ENCODE results near the gene EIF3CL. TPM values are rescaled to one million over a fixed set of nuclear protein-coding genes. Genes with fewer than 3 reads are reported as not detected.
"Not testable (repeated sequence)": the region's sequence is repeated elsewhere in the genome, so short reads cannot be mapped to it uniquely, and the experiment has no call there.

EIF3CL gene
- total RNA-seq, 2 donors from 2014 or later = 38.1 to 54.3 TPM

- not testable (repeated sequence) for H3K27ac Mint-ChIP-seq; H3K4me3 ChIP-seq (ENCODE audit: low read length); H3K4me3 Mint-ChIP-seq; H3K9me3 ChIP-seq (ENCODE audit: control insufficient read depth, low read length); H3K27ac ChIP-seq (ENCODE audit: low read depth, low read length); H3K36me3 ChIP-seq (ENCODE audit: control insufficient read depth, insufficient read depth, low read length); H3K4me1 Mint-ChIP-seq; H3K9me3 Mint-ChIP-seq; H3K4me1 ChIP-seq (ENCODE audit: control insufficient read depth, insufficient read depth, low read length); DNase-seq; H3K27me3 Mint-ChIP-seq (ENCODE audit: insufficient read depth); H3K27me3 ChIP-seq (ENCODE audit: control insufficient read depth, insufficient read depth, low read length, poor library complexity, severe bottlenecking); H3K9ac ChIP-seq (ENCODE audit: extremely low read depth, low read length, poor library complexity, severe bottlenecking); H3K36me3 Mint-ChIP-seq (ENCODE audit: low read depth)
- 64% methylated on average over 2 of the region's 6 CpGs; no CpG with 5 or more reads in 1 of the 2 experiments for WGBS, 2 experiments (ENCODE audit: insufficient coverage in 1 of 2, insufficient read length in 1 of 2)
Observed at GRCh38 chr16:28332632-28333031, 71.0 kb downstream of the EIF3CL start.

- not testable (repeated sequence) for H3K36me3 Mint-ChIP-seq (ENCODE audit: low read depth); DNase-seq; H3K4me1 ChIP-seq (ENCODE audit: control insufficient read depth, insufficient read depth, low read length); H3K9me3 Mint-ChIP-seq; H3K9me3 ChIP-seq (ENCODE audit: control insufficient read depth, low read length); H3K27ac Mint-ChIP-seq; H3K9ac ChIP-seq (ENCODE audit: extremely low read depth, low read length, poor library complexity, severe bottlenecking); H3K27ac ChIP-seq (ENCODE audit: low read depth, low read length); H3K27me3 ChIP-seq (ENCODE audit: control insufficient read depth, insufficient read depth, low read length, poor library complexity, severe bottlenecking); H3K36me3 ChIP-seq (ENCODE audit: control insufficient read depth, insufficient read depth, low read length); H3K4me3 Mint-ChIP-seq; H3K27me3 Mint-ChIP-seq (ENCODE audit: insufficient read depth); H3K4me3 ChIP-seq (ENCODE audit: low read length); H3K4me1 Mint-ChIP-seq
- WGBS, 2 experiments (ENCODE audit: insufficient coverage in 1 of 2, insufficient read length in 1 of 2) = 96 to 100% methylated on average over 1 to 2 of the region's 2 CpGs
Observed at GRCh38 chr16:28330981-28331380, 72.7 kb downstream of the EIF3CL start.

- H3K27me3 ChIP-seq (ENCODE audit: control insufficient read depth, insufficient read depth, low read length, poor library complexity, severe bottlenecking); H3K27ac ChIP-seq (ENCODE audit: low read depth, low read length); H3K9me3 ChIP-seq (ENCODE audit: control insufficient read depth, low read length); H3K4me1 ChIP-seq (ENCODE audit: control insufficient read depth, insufficient read depth, low read length); H3K4me3 Mint-ChIP-seq; H3K9me3 Mint-ChIP-seq; H3K9ac ChIP-seq (ENCODE audit: extremely low read depth, low read length, poor library complexity, severe bottlenecking); H3K36me3 Mint-ChIP-seq (ENCODE audit: low read depth); H3K4me1 Mint-ChIP-seq; H3K4me3 ChIP-seq (ENCODE audit: low read length); H3K27ac Mint-ChIP-seq; H3K36me3 ChIP-seq (ENCODE audit: control insufficient read depth, insufficient read depth, low read length); H3K27me3 Mint-ChIP-seq (ENCODE audit: insufficient read depth): not testable (repeated sequence)
- peak; percentile 86 for DNase-seq
- 34 to 80% methylated on average over 1 to 6 of the region's 9 CpGs for WGBS, 2 experiments (ENCODE audit: insufficient coverage in 1 of 2, insufficient read length in 1 of 2)
Observed at GRCh38 chr16:28330232-28330631, 73.4 kb downstream of the EIF3CL start.

Small RNA genes within 50 kb of the gene (microRNA-seq; reads per million reads assigned to microRNA genes)
- not detected for gene MIR6862-1 (ENCODE audit: borderline microRNAs expressed)

Other genes with a start within 250 kb of the EIF3CL start
- gene XPO6, start 191.9 kb downstream of the EIF3CL start, total RNA-seq = 10 to 100 TPM; 84.7 to 92.4 TPM
- 10 to 100 TPM; 55.9 to 62.5 TPM for gene SBK1, start 111.3 kb downstream of the EIF3CL start, total RNA-seq
- gene NPIPB6, start 40.3 kb downstream of the EIF3CL start, total RNA-seq = 1 to 10 TPM; 1.8 to 3.5 TPM
- gene NPIPB7, start 68.5 kb upstream of the EIF3CL start, total RNA-seq = under 1 TPM in 1 of 2 donors, not detected in 1; 0.29 TPM
- gene CLN3, start 88.2 kb upstream of the EIF3CL start, total RNA-seq = 10 to 100 TPM; 29.9 to 30.2 TPM
- not detected for gene APOBR, start 90.8 kb upstream of the EIF3CL start, total RNA-seq
- not detected for gene IL27, start 103.0 kb upstream of the EIF3CL start, total RNA-seq
- not detected for gene NUPR1, start 135.1 kb upstream of the EIF3CL start, total RNA-seq
- 10 to 100 TPM; 16.5 to 18.9 TPM for gene SGF29, start 150.1 kb upstream of the EIF3CL start, total RNA-seq
- gene SULT1A2, start 193.2 kb upstream of the EIF3CL start, total RNA-seq = 1 to 10 TPM in 1 of 2 donors, under 1 TPM in 1; 0.29 to 1.9 TPM
- 1 to 10 TPM; 4.3 to 7.2 TPM for gene SULT1A1, start 206.2 kb upstream of the EIF3CL start, total RNA-seq
- gene NPIPB8, start 234.2 kb upstream of the EIF3CL start, total RNA-seq = under 1 TPM in 1 of 2 donors, not detected in 1; 0.35 TPM

Measured in endodermal cell (in vitro differentiated cells).